ENCODE data around the gene NEURL4. TPM values are rescaled to one million over a fixed set of nuclear protein-coding genes. Genes with fewer than 3 reads are reported as not detected.

The NEURL4 gene
- polyA plus RNA-seq, 1 of the 3 experiments (the other 2 are of a cell fraction): 22.1 TPM

DNA sequence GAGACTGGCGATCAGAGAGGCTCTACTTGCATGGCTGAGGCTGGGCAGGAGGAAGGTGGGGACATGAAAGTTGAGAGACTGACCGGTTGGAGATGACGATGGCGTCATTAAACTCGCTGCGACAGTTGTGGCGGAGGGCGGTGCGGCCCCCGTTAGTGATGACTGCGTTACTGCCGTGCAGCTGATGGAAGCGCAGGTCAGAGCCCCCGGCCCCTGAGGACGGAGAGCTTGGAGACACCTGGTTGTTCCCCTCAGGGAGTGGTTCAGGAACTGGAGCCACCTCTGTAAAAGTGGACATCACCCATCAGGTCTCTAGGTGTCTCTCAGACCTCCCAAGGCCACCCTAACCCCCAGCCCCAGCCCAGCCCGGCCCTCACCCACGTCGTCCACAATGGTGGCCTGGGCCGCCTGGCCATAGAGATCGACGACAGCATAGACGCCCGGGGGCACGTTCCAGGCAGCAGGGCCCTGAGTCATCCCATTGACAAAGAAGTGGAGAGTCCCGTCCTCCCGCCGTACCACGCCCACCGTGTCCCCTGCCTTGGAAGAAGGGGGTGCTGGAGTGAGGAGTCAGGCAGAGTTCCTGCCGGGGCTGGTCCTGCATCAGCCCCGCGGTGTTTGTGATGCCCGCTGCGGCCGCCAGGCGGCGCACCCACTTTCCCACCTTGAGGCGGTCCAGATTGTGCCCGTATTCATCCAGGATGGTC, 5.3 kb downstream of the NEURL4 start (continued):
- TF ChIP-seq, protein P1, sequence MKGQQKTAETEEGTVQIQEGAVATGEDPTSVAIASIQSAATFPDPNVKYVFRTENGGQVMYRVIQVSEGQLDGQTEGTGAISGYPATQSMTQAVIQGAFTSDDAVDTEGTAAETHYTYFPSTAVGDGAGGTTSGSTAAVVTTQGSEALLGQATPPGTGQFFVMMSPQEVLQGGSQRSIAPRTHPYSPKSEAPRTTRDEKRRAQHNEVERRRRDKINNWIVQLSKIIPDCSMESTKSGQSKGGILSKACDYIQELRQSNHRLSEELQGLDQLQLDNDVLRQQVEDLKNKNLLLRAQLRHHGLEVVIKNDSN (IDR thresholded peaks at IDR 0.05; ENCODE audit: borderline replicate concordance, low read depth): no peak
- TF ChIP-seq, protein P2, sequence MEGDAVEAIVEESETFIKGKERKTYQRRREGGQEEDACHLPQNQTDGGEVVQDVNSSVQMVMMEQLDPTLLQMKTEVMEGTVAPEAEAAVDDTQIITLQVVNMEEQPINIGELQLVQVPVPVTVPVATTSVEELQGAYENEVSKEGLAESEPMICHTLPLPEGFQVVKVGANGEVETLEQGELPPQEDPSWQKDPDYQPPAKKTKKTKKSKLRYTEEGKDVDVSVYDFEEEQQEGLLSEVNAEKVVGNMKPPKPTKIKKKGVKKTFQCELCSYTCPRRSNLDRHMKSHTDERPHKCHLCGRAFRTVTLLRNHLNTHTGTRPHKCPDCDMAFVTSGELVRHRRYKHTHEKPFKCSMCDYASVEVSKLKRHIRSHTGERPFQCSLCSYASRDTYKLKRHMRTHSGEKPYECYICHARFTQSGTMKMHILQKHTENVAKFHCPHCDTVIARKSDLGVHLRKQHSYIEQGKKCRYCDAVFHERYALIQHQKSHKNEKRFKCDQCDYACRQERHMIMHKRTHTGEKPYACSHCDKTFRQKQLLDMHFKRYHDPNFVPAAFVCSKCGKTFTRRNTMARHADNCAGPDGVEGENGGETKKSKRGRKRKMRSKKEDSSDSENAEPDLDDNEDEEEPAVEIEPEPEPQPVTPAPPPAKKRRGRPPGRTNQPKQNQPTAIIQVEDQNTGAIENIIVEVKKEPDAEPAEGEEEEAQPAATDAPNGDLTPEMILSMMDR (IDR thresholded peaks at IDR 0.05): peak; percentile 82
- peak; percentile 71 for TF ChIP-seq SMC3 (IDR thresholded peaks at IDR 0.05; ENCODE audit: low read depth, low read length)
- no peak for TF ChIP-seq FOSL2 (IDR thresholded peaks at IDR 0.05; ENCODE audit: borderline replicate concordance, low read depth)
- peak; percentile 57 for TF ChIP-seq RAD21 (IDR thresholded peaks at IDR 0.05; ENCODE audit: low read length)
- TF ChIP-seq, protein P3, sequence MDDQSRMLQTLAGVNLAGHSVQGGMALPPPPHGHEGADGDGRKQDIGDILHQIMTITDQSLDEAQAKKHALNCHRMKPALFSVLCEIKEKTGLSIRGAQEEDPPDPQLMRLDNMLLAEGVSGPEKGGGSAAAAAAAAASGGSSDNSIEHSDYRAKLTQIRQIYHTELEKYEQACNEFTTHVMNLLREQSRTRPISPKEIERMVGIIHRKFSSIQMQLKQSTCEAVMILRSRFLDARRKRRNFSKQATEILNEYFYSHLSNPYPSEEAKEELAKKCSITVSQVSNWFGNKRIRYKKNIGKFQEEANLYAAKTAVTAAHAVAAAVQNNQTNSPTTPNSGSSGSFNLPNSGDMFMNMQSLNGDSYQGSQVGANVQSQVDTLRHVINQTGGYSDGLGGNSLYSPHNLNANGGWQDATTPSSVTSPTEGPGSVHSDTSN (IDR thresholded peaks at IDR 0.05): no peak
- TF ChIP-seq, protein P4, sequence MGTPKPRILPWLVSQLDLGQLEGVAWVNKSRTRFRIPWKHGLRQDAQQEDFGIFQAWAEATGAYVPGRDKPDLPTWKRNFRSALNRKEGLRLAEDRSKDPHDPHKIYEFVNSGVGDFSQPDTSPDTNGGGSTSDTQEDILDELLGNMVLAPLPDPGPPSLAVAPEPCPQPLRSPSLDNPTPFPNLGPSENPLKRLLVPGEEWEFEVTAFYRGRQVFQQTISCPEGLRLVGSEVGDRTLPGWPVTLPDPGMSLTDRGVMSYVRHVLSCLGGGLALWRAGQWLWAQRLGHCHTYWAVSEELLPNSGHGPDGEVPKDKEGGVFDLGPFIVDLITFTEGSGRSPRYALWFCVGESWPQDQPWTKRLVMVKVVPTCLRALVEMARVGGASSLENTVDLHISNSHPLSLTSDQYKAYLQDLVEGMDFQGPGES (IDR thresholded peaks at IDR 0.05; ENCODE audit: low read depth, low read length): no peak
- no peak for TF ChIP-seq GABPA (IDR thresholded peaks at IDR 0.05; ENCODE audit: low read depth)

DNA sequence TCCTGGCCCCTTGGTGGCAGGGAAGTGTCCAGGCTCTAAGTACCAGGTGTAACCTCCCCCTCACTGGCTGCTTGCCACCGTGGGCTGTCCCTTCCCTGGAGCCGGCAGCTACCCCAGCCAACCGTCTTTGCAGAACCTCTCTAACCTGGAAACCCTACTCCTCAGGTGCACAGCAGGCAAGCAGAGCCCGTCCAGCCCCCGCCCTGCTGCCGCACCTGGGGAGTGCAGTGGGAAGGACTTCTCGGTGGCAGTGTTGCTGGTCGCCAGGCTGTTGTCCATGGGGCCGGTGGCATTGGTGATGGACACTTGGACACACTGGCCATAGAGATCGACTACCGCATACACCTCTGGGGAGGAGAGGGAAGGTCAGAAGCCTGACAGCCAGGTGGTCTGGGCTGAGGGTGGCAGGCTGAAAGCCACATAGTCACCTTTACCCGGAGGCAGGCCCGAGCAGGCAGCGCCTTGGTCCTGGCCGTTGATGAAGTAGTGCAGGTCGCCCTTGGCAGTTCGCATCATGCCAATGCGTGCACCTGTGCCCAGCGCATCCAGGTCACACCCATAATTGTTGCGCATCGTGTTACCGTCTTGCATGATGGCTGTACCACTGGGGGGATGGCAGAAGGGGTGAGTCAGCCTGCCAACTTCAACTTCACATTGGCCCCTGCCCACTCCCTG, 6.5 kb downstream of the NEURL4 start:
- H4K20me1 ChIP-seq (ENCODE audit: insufficient read depth): no peaks in the 10 kb centered on the region
- H3K4me2 ChIP-seq: no peak overlapping the region
- no peak overlapping the region for H3K9ac ChIP-seq
- no peak overlapping the region for H3K27ac ChIP-seq (ENCODE audit: low read depth in 2 of 2, low read length in 1 of 2)
- H3K4me1 ChIP-seq (ENCODE audit: control insufficient read depth in 1 of 2, insufficient read depth in 2 of 2, low read depth in 1 of 2, low read length in 1 of 2): peaks cover 0 to 3% of the 10 kb centered on the region in 2 experiments; a peak in 1 of 4 replicates
- peaks cover 5 to 67% of the 10 kb centered on the region in 2 experiments for H3K36me3 ChIP-seq (replicated peaks in 1 of 2; ENCODE audit: control insufficient read depth in 1 of 2, insufficient read depth in 2 of 2, low read length in 1 of 2)
- DNase-seq: no peak
- no peaks in the 10 kb centered on the region for H3K27me3 ChIP-seq (ENCODE audit: insufficient read depth)
- no peak overlapping the region for H3K4me3 ChIP-seq (ENCODE audit: low read depth in 2 of 2, low read length in 1 of 2)
- peaks cover 4% of the 10 kb centered on the region; the same call in 1 of the 2 replicates for H3K79me2 ChIP-seq (ENCODE audit: insufficient read depth)
- POLR2A ChIA-PET: no interaction called here
- no peaks in the 10 kb centered on the region for H3K9me2 ChIP-seq
- no peak overlapping the region for H2AFZ ChIP-seq (ENCODE audit: low read depth)
- TF ChIP-seq RFX5 (IDR thresholded peaks at IDR 0.05; ENCODE audit: low read length): no peak
- no peak for TF ChIP-seq FOSL2 (IDR thresholded peaks at IDR 0.05; ENCODE audit: borderline replicate concordance, low read depth)
- TF ChIP-seq SIN3A (IDR thresholded peaks at IDR 0.05; ENCODE audit: borderline replicate concordance, low read depth, low read length): no peak
- no peak for TF ChIP-seq FOXJ3 (CRISPR knock-in tag; IDR thresholded peaks at IDR 0.05)
- TF ChIP-seq TEAD4 (IDR thresholded peaks at IDR 0.05; ENCODE audit: borderline replicate concordance, insufficient read depth): no peak
- TF ChIP-seq, protein P4 (IDR thresholded peaks at IDR 0.05; ENCODE audit: low read depth, low read length): no peak
- TF ChIP-seq, protein P3 (IDR thresholded peaks at IDR 0.05): no peak
- TF ChIP-seq JUND (IDR thresholded peaks at IDR 0.05): no peak
- no peak for TF ChIP-seq SMC3 (IDR thresholded peaks at IDR 0.05; ENCODE audit: low read depth, low read length)
- no peak for TF ChIP-seq POLR2AphosphoS5 (IDR thresholded peaks at IDR 0.05; ENCODE audit: low read depth, low read length)
- no peak for TF ChIP-seq NFIC (IDR thresholded peaks at IDR 0.05; ENCODE audit: borderline replicate concordance)
- no peak for TF ChIP-seq GABPA (IDR thresholded peaks at IDR 0.05; ENCODE audit: low read depth)
- CTCF ChIA-PET: interaction anchor here (1.1 to 8.4 kb wide), 4 partner anchors 13 to 40 kb away, joined by 3 to 55 read pairs (median 16); partner anchors contain the start of gene ACAP1
- H3F3A ChIP-seq (replicated peaks; ENCODE audit: insufficient read depth): no peaks in the 10 kb centered on the region
- H3K9me3 ChIP-seq: no peaks in the 10 kb centered on the region
- WGBS (ENCODE audit: low lambda C conversion rate): 99% methylated on average over 12 of the region's 22 CpGs

Data from SK-N-SH (cell line).